Fibroblast of skin of left biceps (primary cell): Measurements from ENCODE around the gene EPS8L1.
A peak's percentile ranks its signal among the peaks of the same experiment; 100 is the strongest.
"Not testable (repeated sequence)": the region's sequence is repeated elsewhere in the genome, so short reads cannot be mapped to it uniquely, and the experiment has no call there.

Experiments used
- DNase-seq, 2 experiments: peaks; one replicate each; pipeline ENCODE4 v3.0.0-alpha.2; 2013; ENCODE audit warnings: low read depth in 2 of 2

The EPS8L1 gene

DNA sequence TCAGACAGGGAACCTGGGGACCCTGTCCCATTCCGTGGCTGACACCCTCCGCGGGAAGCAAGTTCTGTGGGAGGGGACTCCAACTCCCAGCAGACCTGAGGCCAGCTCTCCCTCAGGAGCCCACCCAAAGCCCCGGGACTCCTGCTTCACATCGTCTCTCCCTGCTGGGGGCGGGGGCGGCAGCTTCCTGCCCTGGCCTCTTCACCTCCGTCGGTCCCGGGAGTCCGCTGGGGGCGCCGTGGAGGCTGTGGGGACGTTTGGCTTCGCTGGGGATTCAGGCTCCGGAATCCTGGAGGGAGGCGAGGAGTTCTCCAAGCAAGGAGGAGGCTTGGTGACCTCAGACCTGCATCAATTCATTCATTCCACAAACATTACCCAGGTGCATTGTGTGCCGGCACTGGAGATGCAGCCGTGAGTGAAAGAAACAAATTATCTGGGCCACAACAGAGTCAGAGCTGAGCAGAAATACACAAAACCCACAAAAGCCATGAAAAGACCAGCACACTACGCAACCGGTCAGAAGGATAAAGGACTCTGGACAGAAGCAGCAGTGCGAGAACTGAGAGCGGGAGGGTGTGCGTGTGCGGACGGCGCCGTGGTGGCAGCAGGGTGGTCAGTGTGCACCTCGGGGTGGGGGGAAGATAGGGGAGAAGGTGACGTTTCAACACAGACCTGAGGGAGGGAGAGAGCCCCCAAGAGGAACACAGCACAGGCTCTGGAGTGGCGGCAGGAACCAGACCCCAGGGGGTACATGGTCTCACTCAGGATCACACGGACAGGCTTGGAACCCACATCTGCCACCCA lies 19.0 kb downstream of the EPS8L1 start:
- no peak for DNase-seq

DNA sequence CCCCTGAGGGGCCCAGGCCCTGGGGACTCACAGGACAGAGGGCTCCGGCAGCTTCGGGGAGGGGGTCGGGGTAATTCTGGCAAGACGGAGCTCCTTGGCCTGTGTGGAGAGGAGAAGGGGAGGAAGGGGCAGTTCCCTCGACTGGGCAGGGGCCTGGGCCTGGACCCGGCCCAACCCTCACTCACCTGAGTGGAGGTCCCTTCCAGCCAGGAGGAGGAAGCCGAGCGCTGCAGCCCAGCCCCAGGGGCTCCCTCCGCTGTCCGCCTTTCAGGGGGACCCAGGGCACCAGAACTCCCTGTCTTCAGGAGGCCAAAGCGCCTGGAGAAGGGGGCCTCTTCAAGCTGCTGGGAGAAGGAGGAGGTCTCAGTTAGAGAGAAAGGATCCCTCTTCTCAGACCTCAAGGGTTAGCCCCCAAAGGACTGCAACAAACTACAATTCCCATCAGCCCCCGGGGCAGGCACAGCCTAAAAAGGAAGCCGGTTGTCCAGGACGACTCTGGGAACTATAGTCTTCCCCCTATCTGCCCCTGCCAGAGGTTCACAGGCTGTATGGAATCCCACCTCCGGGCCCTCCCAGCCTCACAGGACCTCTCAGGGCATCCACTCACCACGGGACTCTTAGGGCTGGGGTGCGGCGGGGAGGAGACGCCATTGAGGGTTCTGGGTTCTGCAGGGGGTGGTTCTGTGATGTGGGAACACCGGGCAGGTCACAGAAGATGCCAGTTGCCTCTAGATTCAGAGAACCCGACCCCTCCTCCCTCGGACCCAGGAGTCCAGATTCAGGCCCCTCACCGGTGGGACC lies 19.8 kb downstream of the EPS8L1 start:
- DNase-seq: no peak

DNA sequence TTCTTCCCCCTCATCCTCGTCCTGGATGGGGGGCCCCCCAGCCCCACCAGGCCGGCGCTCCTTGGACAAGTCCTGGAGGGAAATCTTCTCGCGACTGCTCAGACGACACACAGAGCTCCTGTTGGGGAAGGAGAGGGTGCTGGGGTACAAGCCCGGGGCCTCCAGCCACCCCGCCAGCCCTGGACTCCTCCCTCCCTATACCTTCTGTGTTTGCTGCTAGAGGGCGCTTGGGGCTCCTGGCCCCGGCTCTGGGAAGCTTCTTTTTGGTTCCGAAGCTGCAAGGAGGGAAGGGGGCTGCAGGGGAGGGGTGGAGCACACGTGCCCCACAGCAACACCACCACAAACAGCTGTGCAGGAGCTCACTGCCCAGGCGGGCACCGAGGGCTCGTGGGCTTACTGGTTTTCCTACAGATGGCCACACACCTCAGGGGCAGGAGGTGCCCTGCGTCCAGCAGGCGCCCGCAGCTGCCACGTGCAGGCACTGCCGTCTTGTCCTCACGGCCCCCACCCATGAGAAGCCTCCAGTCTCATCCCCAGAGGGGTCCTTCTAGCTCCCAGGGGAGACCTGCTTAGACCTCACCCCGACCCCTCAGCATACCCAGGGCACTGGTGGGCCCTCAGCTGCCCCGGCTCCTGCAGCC lies 20.5 kb downstream of the EPS8L1 start:
- no peak for DNase-seq

DNA sequence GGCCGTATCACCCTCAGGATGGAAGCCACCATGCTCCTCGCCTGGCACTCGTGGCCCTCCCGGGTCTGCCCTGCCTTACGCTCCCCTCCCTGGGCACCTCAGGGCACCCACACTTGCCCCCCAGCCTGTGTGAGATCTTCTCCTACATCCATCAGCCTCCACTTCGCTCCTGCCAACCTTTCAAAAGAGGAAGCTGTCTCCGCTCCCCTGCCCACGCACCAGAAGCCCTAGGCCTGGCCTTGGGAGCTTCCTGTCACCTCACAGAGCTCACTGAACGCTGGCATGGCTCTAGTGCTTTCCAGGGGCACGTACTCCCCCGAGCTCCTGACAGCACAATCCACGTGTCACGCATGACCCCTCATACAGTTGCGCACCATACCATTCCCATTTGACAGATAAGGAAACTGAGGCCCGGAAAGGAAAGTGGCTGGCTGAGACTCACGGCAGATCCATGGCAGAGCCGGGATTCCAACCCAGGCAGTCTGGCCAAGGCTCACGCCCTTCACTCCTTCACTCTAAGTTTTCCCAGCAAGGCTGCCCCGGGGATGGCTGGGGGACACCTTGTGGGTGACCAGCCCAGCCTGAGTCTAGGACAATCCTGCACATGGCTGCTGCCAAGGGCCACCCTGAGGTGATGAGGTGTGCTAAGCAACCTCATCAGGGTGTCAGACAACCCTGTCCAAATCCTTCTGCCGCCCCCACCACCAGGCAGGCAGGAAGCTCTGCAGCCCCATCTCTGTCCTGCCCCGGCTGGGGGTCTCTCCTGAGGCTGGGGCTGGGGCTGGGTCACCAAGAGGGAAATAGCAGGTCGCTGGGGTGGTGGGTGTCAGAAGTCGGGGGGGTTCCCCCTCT lies 22.4 kb downstream of the EPS8L1 start:
- no peak for DNase-seq

DNA sequence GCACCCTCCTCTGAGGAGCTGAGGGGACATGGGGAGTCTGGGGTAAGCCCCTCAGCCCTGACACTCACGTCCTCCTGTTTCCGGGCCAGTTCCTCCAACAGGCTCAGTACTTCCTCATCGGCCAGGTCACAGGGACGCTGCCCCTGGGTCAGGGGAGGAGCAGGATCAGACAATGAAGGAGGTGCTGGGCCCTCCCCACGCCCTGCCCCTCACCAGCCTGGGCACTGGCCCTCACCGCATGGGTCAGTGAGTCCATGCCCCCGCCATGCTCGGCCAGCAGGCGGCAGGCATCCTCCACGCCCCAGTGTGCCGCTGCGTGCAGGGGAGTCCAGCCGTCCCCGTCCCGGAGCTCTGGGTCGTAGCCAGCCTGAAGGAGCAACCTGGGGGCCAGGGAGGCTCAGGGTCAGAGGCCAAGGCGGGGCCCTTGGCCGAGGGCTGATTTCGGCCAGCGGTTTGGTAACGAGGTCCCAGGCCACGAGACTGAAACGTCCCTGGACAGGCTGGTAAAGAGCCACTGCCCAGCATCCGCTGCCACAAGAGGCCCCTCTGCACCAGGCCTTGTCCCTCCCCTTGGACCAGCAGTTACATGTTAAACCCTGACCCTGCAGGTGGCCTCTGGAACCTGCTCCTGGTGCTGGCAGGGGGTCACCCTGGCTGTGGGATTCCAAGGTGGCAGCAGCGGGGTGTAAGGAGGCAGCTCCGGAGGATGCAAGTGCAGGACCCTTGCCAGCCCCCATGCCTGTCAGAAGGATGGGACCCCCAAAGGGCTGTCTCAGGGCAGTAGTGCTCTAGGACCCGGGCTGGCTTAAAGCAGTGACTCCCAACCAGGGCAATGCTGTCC lies 23.3 kb downstream of the EPS8L1 start:
- no peak for DNase-seq

DNA sequence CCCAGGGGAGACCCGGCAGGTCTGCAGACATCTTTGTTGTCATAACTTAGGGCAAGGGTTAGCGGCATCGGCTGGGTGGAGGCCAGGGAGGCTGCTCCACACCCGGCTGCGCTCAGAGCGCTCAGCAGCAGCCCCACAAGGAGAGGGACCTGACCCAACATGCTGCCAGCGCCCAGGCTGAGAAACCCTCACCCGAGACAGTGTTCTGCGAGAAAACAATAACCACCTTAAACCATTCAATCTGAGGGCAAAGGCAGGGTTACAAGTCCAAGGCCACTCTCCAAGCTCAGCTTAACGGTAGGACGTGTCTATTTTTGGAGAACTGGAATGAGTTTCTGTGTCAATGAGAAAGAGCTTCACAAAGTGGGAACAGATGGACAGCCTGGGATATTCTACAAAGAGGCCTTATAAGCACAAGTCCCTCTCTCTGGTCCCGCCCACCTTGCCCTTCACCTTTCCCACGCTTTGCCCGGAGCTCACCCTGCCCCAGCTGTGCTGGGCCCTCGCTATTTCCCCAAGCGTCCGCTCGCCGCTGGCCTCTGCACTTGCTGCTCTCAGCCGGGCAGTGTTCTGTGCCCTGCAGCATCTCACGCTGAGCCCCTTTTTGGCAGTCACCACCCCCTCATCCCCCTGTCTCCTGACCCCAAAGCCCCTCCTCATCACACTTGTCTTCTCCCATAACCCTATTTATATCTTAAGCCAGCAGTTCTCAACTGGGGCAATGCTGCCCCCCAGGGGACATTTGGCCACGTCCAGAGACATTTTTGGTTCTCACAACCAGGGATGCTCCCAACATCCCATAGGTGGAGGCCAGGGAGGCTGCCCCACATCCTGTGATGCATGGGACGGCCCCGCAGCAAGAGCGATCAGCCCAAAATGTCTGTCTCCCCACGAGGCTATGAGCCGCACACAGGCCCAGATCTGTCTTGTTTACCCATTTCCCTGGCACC lies 24.2 kb downstream of the EPS8L1 start:
- DNase-seq: no peak

DNA sequence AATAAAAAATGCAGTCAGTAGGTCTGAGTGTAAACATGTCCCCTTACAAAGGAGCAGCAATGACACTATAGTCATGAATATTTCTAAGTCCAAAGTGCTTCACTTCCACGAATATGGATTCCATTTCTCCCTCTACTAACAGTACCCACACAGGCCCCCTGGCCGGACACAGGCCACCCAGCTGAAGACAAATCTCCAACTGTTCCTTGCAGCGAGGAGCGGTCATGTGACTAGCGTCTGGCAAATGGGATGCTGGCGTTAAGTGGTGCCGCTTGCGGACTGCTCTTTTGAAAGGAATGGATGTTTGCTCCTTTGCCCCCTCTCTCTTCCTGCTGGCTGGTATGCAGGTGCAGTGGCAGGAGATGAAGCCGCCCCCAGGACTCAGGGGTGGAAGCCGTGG lies 25.6 kb downstream of the EPS8L1 start:
- no peak for DNase-seq

DNA sequence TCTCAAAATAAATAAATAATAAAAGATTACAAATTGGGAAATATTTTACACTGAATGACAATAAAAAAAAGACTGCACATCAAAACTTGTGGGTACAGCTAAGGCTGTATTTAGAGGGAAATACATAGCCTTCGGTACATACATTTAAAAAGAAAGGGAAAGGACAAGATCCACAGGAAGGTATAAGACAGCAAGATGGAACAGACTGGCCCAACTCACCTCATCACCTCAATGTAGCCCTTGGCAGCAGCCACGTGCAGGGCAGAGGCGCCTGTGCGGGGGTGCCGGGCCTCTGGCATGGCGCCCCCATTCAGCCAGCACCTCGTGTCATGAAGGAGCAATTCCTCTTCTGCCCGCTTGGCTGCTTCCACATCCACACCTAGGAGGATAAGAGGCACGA lies 27.5 kb downstream of the EPS8L1 start:
- DNase-seq: no peak

DNA sequence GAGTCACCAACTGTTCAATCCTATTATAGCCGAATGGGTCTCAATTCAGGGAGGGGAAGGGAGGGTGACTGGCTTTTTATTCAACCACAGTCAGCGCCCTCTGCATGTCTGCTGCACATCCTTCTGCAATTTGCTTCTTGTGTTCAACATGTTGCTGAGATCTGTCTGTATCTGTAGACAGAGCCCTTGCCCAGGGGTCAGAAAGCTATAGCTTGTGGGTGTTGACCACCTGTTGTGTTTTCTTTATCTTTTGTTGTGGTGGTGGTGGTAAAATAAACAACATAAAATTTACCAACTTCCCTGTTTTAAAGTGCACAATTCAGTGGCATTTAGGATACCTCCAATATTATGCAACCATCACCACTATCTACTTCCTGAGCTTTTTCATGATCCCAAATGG lies 29.6 kb downstream of the EPS8L1 start:
- DNase-seq: no peak

DNA sequence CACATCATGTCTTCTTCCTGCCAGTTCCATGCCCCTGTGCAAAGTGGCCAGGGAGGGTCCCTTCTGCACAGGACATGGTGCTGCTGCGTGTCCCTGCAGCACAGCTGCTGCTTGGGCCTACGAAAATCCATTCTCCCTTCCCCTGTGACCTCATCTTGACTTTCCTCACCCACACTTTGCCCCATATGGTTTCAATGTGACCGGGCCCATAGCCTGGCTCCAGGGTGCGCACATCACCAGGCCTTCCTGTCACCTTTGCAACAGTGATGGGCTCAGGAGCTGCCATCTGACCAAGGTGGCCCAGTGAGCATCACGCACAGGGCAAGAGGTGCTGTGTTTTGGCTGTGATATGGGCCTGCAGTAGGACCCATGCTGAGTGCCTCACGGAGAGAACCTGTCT lies 30.9 kb downstream of the EPS8L1 start:
- no peak for DNase-seq

DNA sequence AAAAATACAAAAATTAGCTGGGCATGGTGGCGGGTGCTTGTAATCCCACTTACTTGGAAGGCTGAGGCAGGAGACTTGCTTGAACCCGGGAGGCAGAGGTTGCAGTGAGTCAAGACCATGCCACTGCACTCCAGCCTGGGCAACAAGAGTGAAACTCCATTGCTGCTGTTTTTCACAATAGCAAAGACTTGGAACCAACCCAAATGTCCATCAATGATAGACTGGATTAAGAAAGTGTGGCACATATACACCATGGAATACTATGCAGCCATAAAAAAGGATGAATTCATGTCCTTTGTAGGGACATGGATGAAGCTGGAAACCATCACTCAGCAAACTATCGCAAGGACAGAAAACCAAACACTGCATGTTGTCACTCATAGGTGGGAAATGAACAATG lies 31.6 kb downstream of the EPS8L1 start:
- DNase-seq: not testable (repeated sequence)

DNA sequence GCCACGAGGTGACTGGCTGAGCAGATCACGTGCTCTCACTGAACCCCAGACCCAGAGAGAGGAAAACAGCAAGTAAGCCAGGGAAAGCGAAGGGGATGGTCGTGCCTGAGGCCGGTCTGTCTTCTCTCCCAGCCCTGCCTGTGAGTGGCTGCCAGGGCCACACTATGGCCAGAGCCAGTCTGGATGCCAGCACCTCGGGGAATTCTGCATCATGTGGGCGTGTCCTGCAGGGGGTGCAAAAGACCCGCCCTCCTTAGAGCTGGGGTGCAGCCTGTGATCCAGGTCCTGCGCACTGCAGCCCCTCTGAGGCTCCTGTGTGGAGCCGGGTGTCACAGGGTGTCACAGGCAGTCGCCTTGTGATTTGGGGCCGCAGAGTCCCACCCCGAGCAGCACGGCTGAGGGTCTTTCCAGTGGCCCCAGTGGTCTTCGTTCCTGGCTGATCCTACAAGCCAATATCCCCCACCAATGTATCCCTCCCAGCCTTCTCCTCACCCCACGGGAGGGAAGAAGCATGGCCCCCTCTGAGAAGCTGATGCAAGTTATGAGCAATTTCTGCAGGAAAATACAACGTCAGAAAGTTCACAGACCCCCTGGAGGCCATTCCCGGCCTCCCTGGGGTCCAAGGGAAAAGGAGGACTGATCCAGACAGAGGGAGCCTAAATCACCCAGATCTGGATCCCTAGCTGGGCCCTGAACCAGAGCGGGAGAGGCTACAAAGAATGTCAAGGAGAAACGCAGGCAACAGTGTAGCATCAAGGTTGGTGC lies 34.0 kb downstream of the EPS8L1 start:
- no peak for DNase-seq

DNA sequence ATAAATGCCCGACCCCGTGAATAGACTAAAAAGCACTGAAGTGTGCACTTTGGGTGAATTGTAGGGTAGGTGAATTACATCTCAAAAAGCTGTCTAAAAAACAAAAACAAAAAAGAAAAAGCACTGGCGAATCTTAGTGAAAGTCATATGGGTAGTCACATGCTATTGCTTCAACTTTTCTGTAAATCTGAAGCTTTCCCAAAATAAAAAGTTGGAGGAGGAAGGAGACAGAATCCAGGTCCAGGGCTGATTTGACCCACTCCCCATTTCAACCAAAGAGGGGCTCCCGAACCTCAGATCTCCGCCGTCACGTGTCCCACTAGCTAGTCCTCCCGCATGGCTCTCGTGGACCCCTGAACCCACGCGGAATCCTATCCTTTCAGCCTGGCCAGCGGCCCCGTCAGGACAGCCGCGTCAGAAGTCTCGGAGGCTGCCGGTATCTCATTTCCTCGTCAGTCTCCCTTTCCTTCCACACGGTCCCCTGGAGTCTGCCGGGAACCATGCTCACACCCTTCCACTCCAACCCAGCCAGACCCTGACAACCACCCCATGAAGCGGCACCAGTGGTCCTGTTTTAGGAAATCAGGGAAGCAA lies 35.7 kb downstream of the EPS8L1 start:
- no peak for DNase-seq

DNA sequence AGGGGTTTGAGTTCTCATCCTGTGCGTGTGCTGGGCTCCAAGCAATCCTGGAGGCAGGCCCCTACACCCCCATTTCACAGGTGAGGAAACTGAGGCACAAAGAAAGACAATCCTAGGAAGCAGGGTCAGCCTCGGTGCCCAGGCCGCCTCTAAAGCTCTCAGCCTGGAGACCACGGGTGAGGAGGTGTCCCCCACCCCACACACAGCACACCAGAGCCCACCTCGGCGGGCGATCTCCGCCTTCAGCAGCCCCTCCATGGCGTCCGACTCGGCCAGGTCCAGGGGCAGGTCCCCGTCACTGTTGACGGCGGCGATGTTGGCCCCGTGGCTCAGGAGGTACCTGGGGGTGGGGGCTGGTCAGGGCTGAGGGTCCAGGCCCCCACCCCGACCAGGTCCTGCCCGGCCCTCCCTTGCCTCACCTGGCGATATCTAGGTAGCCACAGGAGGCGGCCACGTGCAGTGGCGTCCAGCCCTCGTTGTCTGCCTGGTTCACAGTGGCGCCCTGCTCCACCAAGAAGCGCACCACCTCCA lies 36.6 kb downstream of the EPS8L1 start:
- no peak for DNase-seq

DNA sequence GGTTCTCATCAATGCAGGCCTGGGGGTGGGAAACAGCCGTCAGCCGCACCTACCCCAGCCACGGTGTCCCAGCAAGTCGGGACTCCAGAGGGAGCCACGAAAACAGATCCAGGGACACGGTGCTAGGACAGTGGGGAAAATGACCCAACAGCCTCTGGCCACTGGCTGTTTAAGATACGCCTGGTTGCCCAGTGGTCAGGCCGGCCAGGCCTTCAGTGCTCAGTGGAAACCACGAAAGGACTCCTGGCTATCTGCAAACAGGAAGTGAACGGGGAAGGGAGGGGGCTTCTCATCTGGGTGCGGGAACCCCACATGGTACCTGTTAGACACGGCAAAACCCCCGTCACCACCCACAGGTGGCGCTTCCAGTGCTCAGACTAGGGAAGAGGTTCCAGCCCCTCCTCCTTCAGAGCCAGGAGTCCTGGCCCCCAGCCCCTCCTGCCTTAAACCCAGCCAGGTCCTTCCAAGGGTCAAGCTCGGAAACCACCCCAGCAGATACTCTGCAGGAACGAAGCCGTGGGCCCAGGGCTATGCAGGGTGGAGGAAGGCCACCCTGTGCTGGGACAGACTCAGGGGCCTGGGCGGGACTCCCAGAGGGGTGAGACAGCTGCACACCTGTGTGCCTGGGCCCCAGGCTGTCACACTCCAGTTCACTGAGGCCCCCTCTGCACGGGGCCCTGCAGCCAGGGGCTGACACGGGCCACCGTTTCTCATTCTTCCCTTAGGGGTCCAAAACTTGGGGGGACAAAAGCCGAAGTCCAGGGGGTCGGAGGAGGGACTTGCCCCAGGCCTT lies 37.3 kb downstream of the EPS8L1 start:
- DNase-seq: no peak

DNA sequence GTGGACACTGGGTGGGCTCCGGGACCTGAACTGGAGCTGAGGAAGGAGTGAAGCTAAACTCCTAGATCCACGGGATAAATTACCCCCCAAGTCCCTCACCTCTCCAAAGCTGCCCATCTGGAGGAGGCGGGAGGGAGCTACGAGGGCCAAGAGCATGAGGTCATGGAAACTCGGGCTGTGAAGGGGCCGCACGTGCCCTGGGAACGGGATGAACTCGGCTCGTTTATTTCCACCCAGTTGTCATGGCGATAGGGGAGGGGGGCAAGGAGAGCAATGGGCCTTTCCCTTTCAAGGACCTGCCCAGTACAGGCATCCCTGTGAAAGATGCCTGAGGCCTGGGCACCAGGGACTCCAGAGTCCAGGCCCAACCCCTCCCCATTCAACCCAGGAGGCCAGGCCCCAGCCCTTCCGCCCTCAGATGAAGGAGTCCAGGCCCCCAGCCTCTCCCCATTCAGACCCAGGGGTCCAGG lies 37.9 kb downstream of the EPS8L1 start:
- DNase-seq: peak; percentile 44 to 51

DNA sequence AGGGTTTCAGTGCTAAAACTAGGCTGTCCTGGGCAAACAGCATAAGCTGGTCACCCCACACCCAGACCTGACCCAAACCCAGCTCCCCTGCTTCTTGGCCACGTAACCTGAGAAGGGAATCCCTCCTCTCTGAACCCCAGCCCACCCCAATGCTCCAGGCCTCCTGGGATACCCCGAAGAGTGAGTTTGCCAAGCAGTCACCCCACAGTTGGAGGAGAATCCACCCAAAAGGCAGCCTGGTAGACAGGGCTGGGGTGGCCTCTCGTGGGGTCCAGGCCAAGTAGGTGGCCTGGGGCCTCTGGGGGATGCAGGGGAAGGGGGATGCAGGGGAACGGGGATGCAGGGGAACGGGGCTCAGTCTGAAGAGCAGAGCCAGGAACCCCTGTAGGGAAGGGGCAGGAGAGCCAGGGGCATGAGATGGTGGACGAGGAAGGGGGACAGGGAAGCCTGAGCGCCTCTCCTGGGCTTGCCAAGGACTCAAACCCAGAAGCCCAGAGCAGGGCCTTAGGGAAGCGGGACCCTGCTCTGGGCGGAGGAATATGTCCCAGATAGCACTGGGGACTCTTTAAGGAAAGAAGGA lies 39.0 kb downstream of the EPS8L1 start:
- DNase-seq: no peak
